Nephron progenitor cell (in vitro differentiated cells): ENCODE results near the gene MYLK.
"Not testable (repeated sequence)": the region's sequence is repeated elsewhere in the genome, so short reads cannot be mapped to it uniquely, and the experiment has no call there.

Experiments used
- DNase-seq: peaks from one replicate; pipeline ENCODE4 v3.0.0; 2021
- H3K27ac Mint-ChIP-seq: 2 replicates; pipeline ENCODE4 v1.8.0; 2021; ENCODE audit warnings: mild to moderate bottlenecking, moderate library complexity, mixed read lengths
- H3K27me3 Mint-ChIP-seq: 2 replicates; pipeline ENCODE4 v1.8.0; 2021; ENCODE audit warnings: mild to moderate bottlenecking, low read depth, mixed read lengths; ENCODE audit not compliant: poor library complexity
- H3K36me3 Mint-ChIP-seq: 2 replicates; pipeline ENCODE4 v1.8.0; 2021; ENCODE audit warnings: low read depth, mixed read lengths
- H3K4me1 Mint-ChIP-seq: 2 replicates; pipeline ENCODE4 v1.8.0; 2021; ENCODE audit warnings: mixed read lengths
- H3K4me3 Mint-ChIP-seq: 2 replicates; pipeline ENCODE4 v1.8.0; 2021; ENCODE audit warnings: mild to moderate bottlenecking, moderate library complexity, mixed read lengths
- H3K9me3 Mint-ChIP-seq: 2 replicates; pipeline ENCODE4 v1.8.0; 2021; ENCODE audit warnings: mild to moderate bottlenecking, moderate library complexity, mixed read lengths
- TF ChIP-seq, protein P1 (sequence below): fragments of 200-600 bp; sonication (generic); IDR thresholded peaks from 2 replicates; pipeline ENCODE4 v1.5.0; 2021; ENCODE audit warnings: antibody characterized with exemption

The MYLK gene

DNA sequence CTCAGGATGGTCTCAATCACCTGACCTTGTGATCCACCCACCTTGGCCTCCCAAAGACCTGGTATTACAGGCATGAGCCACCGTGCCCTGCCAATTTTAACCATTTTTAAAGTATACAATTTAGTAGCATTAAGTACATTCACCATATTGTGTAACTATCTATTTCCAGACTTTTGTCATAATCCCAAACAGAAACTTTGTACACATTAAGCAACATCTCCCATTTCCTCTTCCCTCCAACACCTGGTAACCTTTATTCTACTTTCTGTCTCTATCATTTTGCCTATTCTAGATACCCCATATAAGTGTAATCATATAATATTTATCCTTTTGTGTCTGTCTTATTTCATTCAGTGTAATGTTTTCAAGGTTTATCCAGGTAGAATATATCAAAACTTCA lies 8.9 kb upstream of the MYLK start:
- no peak overlapping the region for H3K27ac Mint-ChIP-seq
- no peaks in the 10 kb centered on the region for H3K4me1 Mint-ChIP-seq
- TF ChIP-seq, protein P1, sequence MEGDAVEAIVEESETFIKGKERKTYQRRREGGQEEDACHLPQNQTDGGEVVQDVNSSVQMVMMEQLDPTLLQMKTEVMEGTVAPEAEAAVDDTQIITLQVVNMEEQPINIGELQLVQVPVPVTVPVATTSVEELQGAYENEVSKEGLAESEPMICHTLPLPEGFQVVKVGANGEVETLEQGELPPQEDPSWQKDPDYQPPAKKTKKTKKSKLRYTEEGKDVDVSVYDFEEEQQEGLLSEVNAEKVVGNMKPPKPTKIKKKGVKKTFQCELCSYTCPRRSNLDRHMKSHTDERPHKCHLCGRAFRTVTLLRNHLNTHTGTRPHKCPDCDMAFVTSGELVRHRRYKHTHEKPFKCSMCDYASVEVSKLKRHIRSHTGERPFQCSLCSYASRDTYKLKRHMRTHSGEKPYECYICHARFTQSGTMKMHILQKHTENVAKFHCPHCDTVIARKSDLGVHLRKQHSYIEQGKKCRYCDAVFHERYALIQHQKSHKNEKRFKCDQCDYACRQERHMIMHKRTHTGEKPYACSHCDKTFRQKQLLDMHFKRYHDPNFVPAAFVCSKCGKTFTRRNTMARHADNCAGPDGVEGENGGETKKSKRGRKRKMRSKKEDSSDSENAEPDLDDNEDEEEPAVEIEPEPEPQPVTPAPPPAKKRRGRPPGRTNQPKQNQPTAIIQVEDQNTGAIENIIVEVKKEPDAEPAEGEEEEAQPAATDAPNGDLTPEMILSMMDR, result no peak

DNA sequence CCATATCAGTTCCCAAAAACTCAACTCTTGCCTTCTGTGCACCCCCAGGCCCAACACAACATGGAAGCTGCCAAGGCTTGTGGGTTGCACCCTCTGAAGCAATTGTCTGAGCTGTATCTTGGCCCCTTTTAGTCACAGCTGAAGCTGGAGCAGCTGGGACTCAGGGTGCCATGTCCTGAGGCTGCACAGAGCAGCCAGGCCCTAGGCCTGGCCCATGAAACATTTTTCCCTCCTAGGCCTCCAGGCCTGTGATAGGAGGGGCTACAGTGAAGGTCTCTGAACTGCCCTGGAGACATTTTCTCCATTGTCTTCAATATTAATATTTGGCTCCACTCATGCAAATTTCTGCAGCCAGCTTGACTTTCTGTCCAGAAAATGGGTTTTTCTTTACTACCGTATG lies 8.1 kb upstream of the MYLK start:
- Mint-ChIP-seq H3K27ac (no peak overlapping the region), H3K9me3 (peaks cover 73% of the 10 kb centered on the region), H3K36me3 (peaks cover 7% of the 10 kb centered on the region), H3K4me3 (no peak overlapping the region), H3K27me3 (no peaks in the 10 kb centered on the region), H3K4me1 (no peaks in the 10 kb centered on the region)
- DNase-seq, result no peak
- TF ChIP-seq, protein P1, result no peak

More for the DNA sequence above, 8.9 kb upstream of the MYLK start:
- DNase-seq, result no peak
- Mint-ChIP-seq H3K27me3 (no peaks in the 10 kb centered on the region), H3K4me3 (no peak overlapping the region), H3K9me3 (peaks cover 68% of the 10 kb centered on the region), H3K36me3 (peaks cover 7% of the 10 kb centered on the region)

DNA sequence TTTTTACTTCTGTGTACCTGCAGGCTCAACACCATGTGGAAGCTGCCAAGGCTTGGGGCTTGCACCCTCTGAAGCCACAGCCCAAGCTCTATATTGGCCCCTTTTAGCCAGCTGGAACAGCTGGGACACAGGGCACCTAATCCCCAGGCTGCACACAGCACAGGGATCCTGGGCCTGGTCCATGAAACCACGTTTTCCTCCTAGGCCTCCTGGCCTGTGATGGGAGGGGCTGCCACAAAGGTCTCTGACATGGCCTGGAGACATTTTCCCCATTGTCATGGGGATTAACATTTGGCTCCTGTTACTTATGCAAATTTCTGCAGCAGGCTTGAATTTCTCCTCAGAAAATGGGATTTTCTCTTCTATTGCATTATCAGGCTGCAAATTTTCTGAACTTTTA lies 6.9 kb upstream of the MYLK start:
- H3K36me3 Mint-ChIP-seq, H3K4me3 Mint-ChIP-seq, H3K27ac Mint-ChIP-seq, DNase-seq, H3K27me3 Mint-ChIP-seq, H3K4me1 Mint-ChIP-seq: not testable (repeated sequence)
- H3K9me3 Mint-ChIP-seq, result peaks cover 74% of the 10 kb centered on the region

DNA sequence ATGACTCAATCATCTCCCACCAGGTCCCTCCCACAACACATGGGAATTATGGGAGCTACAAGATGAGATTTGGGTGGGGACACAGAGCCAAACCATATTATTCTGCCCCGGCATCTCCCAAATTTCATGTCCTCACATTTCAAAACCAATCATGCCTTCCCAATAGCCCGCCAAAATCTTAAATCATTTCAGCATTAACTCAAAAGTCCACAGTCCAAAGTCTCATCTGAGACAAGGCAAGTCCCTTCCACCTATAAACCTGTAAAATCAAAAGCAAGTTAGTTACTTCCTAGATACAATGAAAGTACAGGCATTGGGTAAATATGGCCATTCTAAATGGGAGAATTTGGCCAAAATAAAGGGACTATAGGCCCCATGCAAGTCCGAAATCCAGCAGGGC lies 6.0 kb upstream of the MYLK start:
- not testable (repeated sequence) for H3K27ac Mint-ChIP-seq, H3K36me3 Mint-ChIP-seq, DNase-seq, H3K4me3 Mint-ChIP-seq, H3K27me3 Mint-ChIP-seq, H3K4me1 Mint-ChIP-seq
- peaks cover 74% of the 10 kb centered on the region for H3K9me3 Mint-ChIP-seq

DNA sequence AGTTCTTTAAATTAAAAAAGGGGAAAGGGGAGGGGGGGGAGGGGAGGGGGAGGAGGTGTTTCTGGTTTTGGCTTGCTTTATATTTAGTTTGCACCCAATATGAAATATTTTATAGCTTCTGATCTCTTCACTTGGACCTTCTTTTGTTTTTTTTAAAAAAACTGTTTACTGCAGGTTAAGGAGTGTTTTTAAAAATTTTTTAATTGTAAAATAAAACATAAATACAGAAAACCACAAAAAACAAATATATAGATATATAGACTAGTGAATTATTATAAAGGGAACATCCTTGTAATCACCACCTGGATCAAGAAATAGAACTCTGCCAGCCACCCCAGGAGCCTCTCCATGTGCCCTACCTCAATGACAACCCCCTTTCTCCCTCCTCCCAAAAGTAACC lies 861 bp upstream of the MYLK start:
- no peaks in the 10 kb centered on the region for H3K36me3 Mint-ChIP-seq
- TF ChIP-seq, protein P1, result no peak
- H3K27ac Mint-ChIP-seq, result no peak overlapping the region
- H3K27me3 Mint-ChIP-seq, result peaks cover 30% of the 10 kb centered on the region
- peaks cover 15% of the 10 kb centered on the region for H3K4me1 Mint-ChIP-seq
- H3K4me3 Mint-ChIP-seq, result peak overlapping the region; percentile 57
- no peak for DNase-seq
- peaks cover 24% of the 10 kb centered on the region for H3K9me3 Mint-ChIP-seq

DNA sequence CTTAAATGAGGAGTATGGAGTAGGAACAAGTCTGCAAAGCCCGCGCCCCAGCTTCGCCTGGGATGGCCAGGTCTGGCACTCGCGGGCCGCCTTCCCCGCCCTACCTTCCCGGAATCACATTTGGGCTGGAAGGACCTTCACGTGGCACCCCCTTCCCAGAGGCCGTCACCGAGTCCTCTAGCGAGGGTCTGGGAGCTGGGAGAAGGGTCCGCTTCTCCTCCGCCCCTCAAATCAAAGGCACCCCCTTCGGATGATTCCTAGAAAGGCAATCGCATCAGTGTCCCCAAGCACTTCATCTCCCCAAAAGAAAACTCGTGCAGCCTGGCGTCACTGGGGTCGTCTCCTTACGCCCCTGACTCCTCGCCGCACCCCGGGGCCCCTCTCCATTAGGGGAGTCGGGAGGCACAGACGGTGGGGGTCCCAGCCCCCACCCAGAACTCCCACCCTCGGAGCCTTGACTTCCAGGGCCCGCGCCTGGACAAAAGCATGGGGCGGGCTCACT lies 380 bp downstream of the MYLK start:
- Mint-ChIP-seq H3K36me3 (no peaks in the 10 kb centered on the region), H3K27me3 (peaks cover 34% of the 10 kb centered on the region), H3K4me1 (peaks cover 15% of the 10 kb centered on the region), H3K9me3 (peaks cover 13% of the 10 kb centered on the region), H3K27ac (no peak overlapping the region), H3K4me3 (peak overlapping the region; percentile 82)
- DNase-seq, result peak; percentile 36
- TF ChIP-seq, protein P1, result no peak

DNA sequence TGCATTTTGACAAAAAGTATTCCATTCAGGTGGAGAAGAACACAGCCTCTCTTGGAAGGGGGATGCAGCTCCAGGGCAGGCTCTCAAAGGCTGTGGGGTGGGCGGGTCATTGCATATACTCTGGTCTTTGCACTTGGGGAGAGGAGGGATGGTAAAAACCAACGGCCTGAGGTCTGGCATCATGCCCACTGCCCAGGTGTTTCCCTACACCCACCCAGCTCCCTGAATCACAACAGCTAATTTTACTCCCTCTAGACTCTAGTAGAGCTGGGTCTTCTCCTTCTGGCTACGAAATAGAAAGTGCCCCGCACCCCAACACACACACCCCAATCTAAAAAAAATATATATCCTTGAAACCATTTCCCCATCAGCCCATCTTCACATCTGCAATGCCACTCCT lies 1.0 kb downstream of the MYLK start:
- Mint-ChIP-seq H3K9me3 (peaks cover 7% of the 10 kb centered on the region), H3K27me3 (peaks cover 37% of the 10 kb centered on the region), H3K27ac (no peak overlapping the region), H3K4me1 (peaks cover 15% of the 10 kb centered on the region), H3K4me3 (peak overlapping the region; percentile 82), H3K36me3 (no peaks in the 10 kb centered on the region)
- TF ChIP-seq, protein P1, result no peak
- DNase-seq, result no peak
